ENCODE results near the gene OPCML. TPM values are rescaled to one million over a fixed set of nuclear protein-coding genes. Genes with fewer than 3 reads are reported as not detected.

OPCML gene
- total RNA-seq, 1 donor from 2014 or later: 2.7 TPM

DNA sequence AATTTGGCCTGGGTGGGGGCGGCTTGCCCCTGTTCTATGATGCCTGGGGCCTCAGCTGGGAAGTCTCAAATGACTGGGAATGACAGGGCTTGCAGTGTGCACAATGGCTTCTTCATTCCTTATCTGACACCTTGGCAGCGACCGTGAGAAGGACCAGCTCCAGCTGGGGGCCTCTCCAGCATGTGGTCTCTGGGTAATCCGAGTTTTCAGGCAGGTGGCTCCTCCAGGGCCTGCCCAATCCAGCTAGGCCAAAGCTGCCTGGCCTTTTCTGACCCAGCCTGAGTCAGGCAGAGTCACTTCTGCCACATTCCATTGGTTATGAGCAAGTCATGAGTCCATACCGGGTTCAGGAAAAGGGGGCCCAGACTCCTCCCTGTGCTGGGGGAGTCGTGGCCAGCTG lies 646.0 kb downstream of the OPCML start:
- peak overlapping the region; percentile 13 for H3K27ac Mint-ChIP-seq (ENCODE audit: unreplicated experiment)
- H3K9me3 Mint-ChIP-seq (ENCODE audit: low read depth): no peaks in the 10 kb centered on the region
- H3K4me1 Mint-ChIP-seq (ENCODE audit: low read depth): peaks cover 19% of the 10 kb centered on the region
- no peak overlapping the region for H3K4me3 Mint-ChIP-seq (ENCODE audit: unreplicated experiment)
- TF ChIP-seq CTCF (IDR thresholded peaks at IDR 0.05): no peak
- no peaks in the 10 kb centered on the region for H3K27me3 Mint-ChIP-seq (ENCODE audit: low read depth)
- no peaks in the 10 kb centered on the region for H3K36me3 Mint-ChIP-seq (ENCODE audit: low read depth)
- no peak for DNase-seq (ENCODE audit: low spot score)

DNA sequence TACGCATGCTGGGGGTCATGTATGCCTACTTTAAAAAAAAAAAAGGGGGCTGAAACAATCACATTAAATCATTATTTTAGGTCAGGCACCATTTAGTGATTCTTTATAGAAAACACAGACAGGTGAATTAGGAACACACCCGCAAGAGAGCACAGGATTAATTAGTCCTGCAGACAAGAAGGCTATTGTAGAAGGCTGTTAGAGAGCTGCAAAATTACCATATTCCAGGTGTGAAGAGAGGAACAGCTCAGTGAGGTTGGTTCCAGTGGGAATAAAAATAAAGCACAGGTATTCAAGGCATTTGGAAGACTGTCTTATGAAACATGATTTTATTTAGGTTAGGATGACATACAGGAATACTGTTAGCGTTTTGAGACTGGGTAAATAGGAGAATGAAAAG lies 649.1 kb downstream of the OPCML start:
- no peak overlapping the region for H3K4me3 Mint-ChIP-seq (ENCODE audit: unreplicated experiment)
- H3K4me1 Mint-ChIP-seq (ENCODE audit: low read depth): peaks cover 26% of the 10 kb centered on the region
- no peak for TF ChIP-seq CTCF (IDR thresholded peaks at IDR 0.05)
- no peaks in the 10 kb centered on the region for H3K36me3 Mint-ChIP-seq (ENCODE audit: low read depth)
- no peaks in the 10 kb centered on the region for H3K9me3 Mint-ChIP-seq (ENCODE audit: low read depth)
- H3K27me3 Mint-ChIP-seq (ENCODE audit: low read depth): no peaks in the 10 kb centered on the region
- H3K27ac Mint-ChIP-seq (ENCODE audit: unreplicated experiment): no peak overlapping the region
- DNase-seq (ENCODE audit: low spot score): no peak

GRCh38 chr11:132881622-132882021 lies 650.7 kb downstream of the OPCML start:
- Mint-ChIP-seq H3K36me3 (ENCODE audit: low read depth) (no peaks in the 10 kb centered on the region), H3K9me3 (ENCODE audit: low read depth) (no peaks in the 10 kb centered on the region), H3K4me3 (ENCODE audit: unreplicated experiment) (no peak overlapping the region), H3K27me3 (ENCODE audit: low read depth) (no peaks in the 10 kb centered on the region), H3K4me1 (ENCODE audit: low read depth) (peaks cover 20% of the 10 kb centered on the region), H3K27ac (ENCODE audit: unreplicated experiment) (no peak overlapping the region)
- no peak for TF ChIP-seq CTCF (IDR thresholded peaks at IDR 0.05)
- no peak for DNase-seq (ENCODE audit: low spot score)

GRCh38 chr11:132878111-132878510 lies 654.2 kb downstream of the OPCML start:
- H3K27ac Mint-ChIP-seq (ENCODE audit: unreplicated experiment): no peak overlapping the region
- H3K4me1 Mint-ChIP-seq (ENCODE audit: low read depth): peaks cover 27% of the 10 kb centered on the region
- H3K9me3 Mint-ChIP-seq (ENCODE audit: low read depth): no peaks in the 10 kb centered on the region
- no peaks in the 10 kb centered on the region for H3K36me3 Mint-ChIP-seq (ENCODE audit: low read depth)
- H3K4me3 Mint-ChIP-seq (ENCODE audit: unreplicated experiment): no peak overlapping the region
- TF ChIP-seq CTCF (IDR thresholded peaks at IDR 0.05): no peak
- no peak for DNase-seq (ENCODE audit: low spot score)
- no peaks in the 10 kb centered on the region for H3K27me3 Mint-ChIP-seq (ENCODE audit: low read depth)

GRCh38 chr11:132876705-132877104 lies 655.6 kb downstream of the OPCML start:
- Mint-ChIP-seq H3K27ac (ENCODE audit: unreplicated experiment) (no peak overlapping the region), H3K4me3 (ENCODE audit: unreplicated experiment) (no peak overlapping the region), H3K27me3 (ENCODE audit: low read depth) (no peaks in the 10 kb centered on the region), H3K4me1 (ENCODE audit: low read depth) (peaks cover 33% of the 10 kb centered on the region), H3K36me3 (ENCODE audit: low read depth) (no peaks in the 10 kb centered on the region), H3K9me3 (ENCODE audit: low read depth) (no peaks in the 10 kb centered on the region)
- no peak for TF ChIP-seq CTCF (IDR thresholded peaks at IDR 0.05)
- no peak for DNase-seq (ENCODE audit: low spot score)
